PC-3 (cell line): ENCODE measurements around the gene ZNF134.

Experiments used
- CTCF ChIP-seq: fragments of 300-600 bp; sonication (generic); conservative IDR thresholded peaks from 2 replicates; pipeline ENCODE4 v1.5.1; 2017; ENCODE audit warnings: antibody characterized with exemption, low read depth, mild to moderate bottlenecking, low read length
- EZH2 ChIP-seq: fragments of 300-600 bp; sonication (generic); IDR thresholded peaks from one replicate; pipeline ENCODE4 v1.6.1; 2017; ENCODE audit warnings: antibody characterized with exemption, mild to moderate bottlenecking, low read length; ENCODE audit not compliant: unreplicated experiment

- TF ChIP-seq EZH2: no peak
- TF ChIP-seq CTCF: no peak
Observed at GRCh38 chr19:57615346-57615745, 1.3 kb downstream of the ZNF134 start.
